ENCODE data around the gene ANKRD45.

DNA sequence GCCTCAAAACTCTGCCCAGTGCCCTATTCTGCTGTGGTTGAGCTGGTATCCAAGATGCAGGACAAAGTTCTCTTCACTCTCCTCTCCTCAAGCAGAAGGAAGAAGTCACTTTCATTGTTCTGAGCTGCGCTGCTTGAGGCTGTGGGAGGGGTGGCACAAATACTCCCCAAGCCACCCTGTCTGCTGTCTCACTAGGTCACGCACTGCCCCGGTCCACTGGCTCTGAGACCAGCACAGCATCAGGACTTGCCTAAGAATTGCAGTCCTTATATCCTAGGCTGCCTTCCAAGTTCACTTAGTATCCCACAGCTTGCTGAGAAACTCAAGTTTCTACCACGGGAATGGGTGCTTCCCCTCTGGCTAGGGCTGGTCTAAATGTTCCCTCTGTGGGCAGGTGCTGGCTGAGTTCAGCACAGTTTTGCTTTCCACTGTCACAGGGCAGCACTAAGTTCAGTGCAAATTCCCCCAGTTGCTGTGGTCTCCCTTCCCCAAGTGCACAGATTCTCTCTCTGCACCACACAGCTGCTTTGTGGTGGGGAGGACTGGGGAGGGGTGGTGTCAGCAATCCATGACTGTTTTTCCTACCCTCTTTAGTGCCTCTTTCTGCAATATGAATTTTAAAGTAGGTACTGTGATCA, 99.2 kb downstream of the ANKRD45 start:
- TF ChIP-seq CTCF (IDR thresholded peaks at IDR 0.05) (no peak), EZH2phosphoT487 (IDR thresholded peaks at IDR 0.05; ENCODE audit: borderline replicate concordance, low read depth) (no peak), MXI1 (IDR thresholded peaks at IDR 0.05; ENCODE audit: low read depth, low read length) (no peak), POLR2AphosphoS5 (IDR thresholded peaks at IDR 0.05; ENCODE audit: low read depth, low read length) (no peak), MAX (IDR thresholded peaks at IDR 0.05; ENCODE audit: low read depth) (no peak), RCOR1 (IDR thresholded peaks at IDR 0.05; ENCODE audit: low read length) (no peak), FOXJ3 (CRISPR knock-in tag; IDR thresholded peaks at IDR 0.05) (no peak), GABPA (IDR thresholded peaks at IDR 0.05; ENCODE audit: low read depth) (no peak), ZBTB33 (IDR thresholded peaks at IDR 0.05; ENCODE audit: borderline replicate concordance, low read depth) (no peak), RFX5 (IDR thresholded peaks at IDR 0.05; ENCODE audit: low read length) (no peak)
- TF ChIP-seq, protein P1, sequence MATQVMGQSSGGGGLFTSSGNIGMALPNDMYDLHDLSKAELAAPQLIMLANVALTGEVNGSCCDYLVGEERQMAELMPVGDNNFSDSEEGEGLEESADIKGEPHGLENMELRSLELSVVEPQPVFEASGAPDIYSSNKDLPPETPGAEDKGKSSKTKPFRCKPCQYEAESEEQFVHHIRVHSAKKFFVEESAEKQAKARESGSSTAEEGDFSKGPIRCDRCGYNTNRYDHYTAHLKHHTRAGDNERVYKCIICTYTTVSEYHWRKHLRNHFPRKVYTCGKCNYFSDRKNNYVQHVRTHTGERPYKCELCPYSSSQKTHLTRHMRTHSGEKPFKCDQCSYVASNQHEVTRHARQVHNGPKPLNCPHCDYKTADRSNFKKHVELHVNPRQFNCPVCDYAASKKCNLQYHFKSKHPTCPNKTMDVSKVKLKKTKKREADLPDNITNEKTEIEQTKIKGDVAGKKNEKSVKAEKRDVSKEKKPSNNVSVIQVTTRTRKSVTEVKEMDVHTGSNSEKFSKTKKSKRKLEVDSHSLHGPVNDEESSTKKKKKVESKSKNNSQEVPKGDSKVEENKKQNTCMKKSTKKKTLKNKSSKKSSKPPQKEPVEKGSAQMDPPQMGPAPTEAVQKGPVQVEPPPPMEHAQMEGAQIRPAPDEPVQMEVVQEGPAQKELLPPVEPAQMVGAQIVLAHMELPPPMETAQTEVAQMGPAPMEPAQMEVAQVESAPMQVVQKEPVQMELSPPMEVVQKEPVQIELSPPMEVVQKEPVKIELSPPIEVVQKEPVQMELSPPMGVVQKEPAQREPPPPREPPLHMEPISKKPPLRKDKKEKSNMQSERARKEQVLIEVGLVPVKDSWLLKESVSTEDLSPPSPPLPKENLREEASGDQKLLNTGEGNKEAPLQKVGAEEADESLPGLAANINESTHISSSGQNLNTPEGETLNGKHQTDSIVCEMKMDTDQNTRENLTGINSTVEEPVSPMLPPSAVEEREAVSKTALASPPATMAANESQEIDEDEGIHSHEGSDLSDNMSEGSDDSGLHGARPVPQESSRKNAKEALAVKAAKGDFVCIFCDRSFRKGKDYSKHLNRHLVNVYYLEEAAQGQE (IDR thresholded peaks at IDR 0.05; ENCODE audit: low read depth, low read length): no peak
- TF ChIP-seq, protein P2, sequence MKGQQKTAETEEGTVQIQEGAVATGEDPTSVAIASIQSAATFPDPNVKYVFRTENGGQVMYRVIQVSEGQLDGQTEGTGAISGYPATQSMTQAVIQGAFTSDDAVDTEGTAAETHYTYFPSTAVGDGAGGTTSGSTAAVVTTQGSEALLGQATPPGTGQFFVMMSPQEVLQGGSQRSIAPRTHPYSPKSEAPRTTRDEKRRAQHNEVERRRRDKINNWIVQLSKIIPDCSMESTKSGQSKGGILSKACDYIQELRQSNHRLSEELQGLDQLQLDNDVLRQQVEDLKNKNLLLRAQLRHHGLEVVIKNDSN (IDR thresholded peaks at IDR 0.05; ENCODE audit: borderline replicate concordance, low read depth): no peak

All from SK-N-SH (cell line).